ENCODE measurements around the gene ABCB11. TPM values are rescaled to one million over a fixed set of nuclear protein-coding genes. Genes with fewer than 3 reads are reported as not detected.

ABCB11 gene
- total and polyA plus RNA-seq, 9 of the 15 experiments (the other 6 are each of a cell fraction or from before 2014, with no cell fraction given): 0.04 to 0.51 (median 0.10) TPM; not detected in 1

DNA sequence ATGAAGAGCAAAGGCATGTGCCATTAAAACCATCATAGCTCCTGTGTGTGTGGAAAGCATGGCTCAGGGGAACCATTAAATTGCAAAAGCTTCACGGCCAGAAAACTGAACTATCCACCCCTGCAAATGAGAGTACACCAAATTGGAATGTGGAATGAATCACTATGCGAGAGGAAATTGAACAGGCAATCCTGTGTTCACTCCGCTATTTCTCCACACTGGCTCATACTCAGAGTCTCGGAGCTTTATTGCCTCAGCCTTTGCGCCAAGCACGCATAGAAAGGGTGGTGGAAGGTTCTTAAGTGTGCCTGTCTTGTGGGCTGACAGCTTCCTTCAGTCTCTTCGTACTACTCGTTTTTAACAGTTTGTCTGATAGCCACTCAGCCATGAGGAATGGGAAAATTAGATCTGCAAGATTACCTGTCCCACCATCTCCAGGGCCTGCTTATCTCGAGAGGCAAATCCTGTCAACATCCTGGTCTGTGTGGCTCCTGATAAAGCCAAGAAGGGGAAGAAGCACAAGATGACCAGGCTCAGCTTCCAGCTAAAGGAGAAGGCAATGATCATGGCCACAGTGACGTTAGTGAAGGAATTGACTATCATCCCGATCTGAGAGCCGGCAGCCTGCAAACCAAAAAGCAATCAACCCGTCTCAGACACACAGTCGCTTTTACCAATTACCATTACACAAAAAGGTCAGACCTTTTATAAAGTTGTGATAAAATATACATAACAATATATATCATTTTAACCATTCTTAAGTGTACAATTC is 95.1 kb downstream of the ABCB11 start (continued):
- TF ChIP-seq HDAC3 (IDR thresholded peaks at IDR 0.05; ENCODE audit: borderline replicate concordance, partially characterized antibody): peak; percentile 96
- 0 out of 2 replicates have a peak, but pooled peaks have one; percentile 31 for TF ChIP-seq GABPA (tag; conservative IDR thresholded peaks at IDR 0.05; ENCODE audit: low read depth)
- TF ChIP-seq ZBED1 (IDR thresholded peaks at IDR 0.05): peak; percentile 97
- TF ChIP-seq HMGN3 (IDR thresholded peaks at IDR 0.05; ENCODE audit: borderline replicate concordance, extremely low read depth, insufficient read length, low read depth, low read length): peak; percentile 100
- TF ChIP-seq ZNF668 (CRISPR knock-in tag; IDR thresholded peaks at IDR 0.05): no peak; the same call in 1 of the 2 replicates
- TF ChIP-seq TBP (optimal IDR thresholded peaks at IDR 0.05; ENCODE audit: low read depth, low read length): no peak
- peak; percentile 78 for TF ChIP-seq SP1 (CRISPR knock-in tag; IDR thresholded peaks at IDR 0.05)
- TF ChIP-seq, protein P1, sequence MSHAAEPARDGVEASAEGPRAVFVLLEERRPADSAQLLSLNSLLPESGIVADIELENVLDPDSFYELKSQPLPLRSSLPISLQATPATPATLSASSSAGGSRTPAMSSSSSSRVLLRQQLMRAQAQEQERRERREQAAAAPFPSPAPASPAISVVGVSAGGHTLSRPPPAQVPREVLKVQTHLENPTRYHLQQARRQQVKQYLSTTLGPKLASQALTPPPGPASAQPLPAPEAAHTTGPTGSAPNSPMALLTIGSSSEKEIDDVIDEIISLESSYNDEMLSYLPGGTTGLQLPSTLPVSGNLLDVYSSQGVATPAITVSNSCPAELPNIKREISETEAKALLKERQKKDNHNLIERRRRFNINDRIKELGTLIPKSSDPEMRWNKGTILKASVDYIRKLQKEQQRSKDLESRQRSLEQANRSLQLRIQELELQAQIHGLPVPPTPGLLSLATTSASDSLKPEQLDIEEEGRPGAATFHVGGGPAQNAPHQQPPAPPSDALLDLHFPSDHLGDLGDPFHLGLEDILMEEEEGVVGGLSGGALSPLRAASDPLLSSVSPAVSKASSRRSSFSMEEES (CRISPR knock-in tag; IDR thresholded peaks at IDR 0.05): no peak
- TF ChIP-seq GABPB2 (CRISPR knock-in tag; conservative IDR thresholded peaks at IDR 0.05): no peak
- TF ChIP-seq ZNF717 (CRISPR knock-in tag; IDR thresholded peaks at IDR 0.05): no peak
- 0 out of 2 replicates have a peak, but pooled peaks have one; percentile 51 for TF ChIP-seq PTBP1 (IDR thresholded peaks at IDR 0.05; ENCODE audit: low read depth, low read length)
- TF ChIP-seq SMAD4 (CRISPR knock-in tag; conservative IDR thresholded peaks at IDR 0.05): peak; percentile 97
- TF ChIP-seq MTA2 (IDR thresholded peaks at IDR 0.05; ENCODE audit: low read depth): peak; percentile 99
- peak; percentile 61; the same call in 1 of the 2 replicates for TF ChIP-seq ZNF79 (CRISPR knock-in tag; IDR thresholded peaks at IDR 0.05; ENCODE audit: low read depth)
- TF ChIP-seq GATAD2A (IDR thresholded peaks at IDR 0.05): peak; percentile 99
- no peak for TF ChIP-seq ZNF696 (CRISPR knock-in tag; conservative IDR thresholded peaks at IDR 0.05)
- no peak for TF ChIP-seq POU5F1 (IDR thresholded peaks at IDR 0.05; ENCODE audit: borderline replicate concordance, low read depth, low read length, partially characterized antibody)
- TF ChIP-seq MCM5 (IDR thresholded peaks at IDR 0.05; ENCODE audit: low read depth): no peak
- TF ChIP-seq DPF2 (IDR thresholded peaks at IDR 0.05): peak; percentile 100
- peak; percentile 79 for TF ChIP-seq NFE2 (IDR thresholded peaks at IDR 0.05; ENCODE audit: low read depth)
- TF ChIP-seq ZNF589 (CRISPR knock-in tag; IDR thresholded peaks at IDR 0.05; ENCODE audit: low read depth): peak; percentile 95
- TF ChIP-seq HNRNPL (IDR thresholded peaks at IDR 0.05; ENCODE audit: low read depth, low read length): no peak
- TF ChIP-seq, protein P2, sequence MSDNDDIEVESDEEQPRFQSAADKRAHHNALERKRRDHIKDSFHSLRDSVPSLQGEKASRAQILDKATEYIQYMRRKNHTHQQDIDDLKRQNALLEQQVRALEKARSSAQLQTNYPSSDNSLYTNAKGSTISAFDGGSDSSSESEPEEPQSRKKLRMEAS (CRISPR knock-in tag; IDR thresholded peaks at IDR 0.05): peak; percentile 69
- TF ChIP-seq ZNF134 (CRISPR knock-in tag; conservative IDR thresholded peaks at IDR 0.05): peak; percentile 67; the same call in 1 of the 2 replicates
- no peak for TF ChIP-seq ZNF124 (CRISPR knock-in tag; IDR thresholded peaks at IDR 0.05)
- TF ChIP-seq, protein P3, sequence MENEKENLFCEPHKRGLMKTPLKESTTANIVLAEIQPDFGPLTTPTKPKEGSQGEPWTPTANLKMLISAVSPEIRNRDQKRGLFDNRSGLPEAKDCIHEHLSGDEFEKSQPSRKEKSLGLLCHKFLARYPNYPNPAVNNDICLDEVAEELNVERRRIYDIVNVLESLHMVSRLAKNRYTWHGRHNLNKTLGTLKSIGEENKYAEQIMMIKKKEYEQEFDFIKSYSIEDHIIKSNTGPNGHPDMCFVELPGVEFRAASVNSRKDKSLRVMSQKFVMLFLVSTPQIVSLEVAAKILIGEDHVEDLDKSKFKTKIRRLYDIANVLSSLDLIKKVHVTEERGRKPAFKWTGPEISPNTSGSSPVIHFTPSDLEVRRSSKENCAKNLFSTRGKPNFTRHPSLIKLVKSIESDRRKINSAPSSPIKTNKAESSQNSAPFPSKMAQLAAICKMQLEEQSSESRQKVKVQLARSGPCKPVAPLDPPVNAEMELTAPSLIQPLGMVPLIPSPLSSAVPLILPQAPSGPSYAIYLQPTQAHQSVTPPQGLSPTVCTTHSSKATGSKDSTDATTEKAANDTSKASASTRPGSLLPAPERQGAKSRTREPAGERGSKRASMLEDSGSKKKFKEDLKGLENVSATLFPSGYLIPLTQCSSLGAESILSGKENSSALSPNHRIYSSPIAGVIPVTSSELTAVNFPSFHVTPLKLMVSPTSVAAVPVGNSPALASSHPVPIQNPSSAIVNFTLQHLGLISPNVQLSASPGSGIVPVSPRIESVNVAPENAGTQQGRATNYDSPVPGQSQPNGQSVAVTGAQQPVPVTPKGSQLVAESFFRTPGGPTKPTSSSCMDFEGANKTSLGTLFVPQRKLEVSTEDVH (IDR thresholded peaks at IDR 0.05; ENCODE audit: low read depth, partially characterized antibody): peak; percentile 73
- TF ChIP-seq ZNF175 (CRISPR knock-in tag; IDR thresholded peaks at IDR 0.05; ENCODE audit: low read depth): peak; percentile 98
